ENCODE data around the gene GPC5.

- TF ChIP-seq CTCF (IDR thresholded peaks at IDR 0.05 in 4 of 5, conservative IDR thresholded peaks at IDR 0.05 in 1 of 5), result no peak
- TF ChIP-seq POLR2A (IDR thresholded peaks at IDR 0.05), result no peak
These were observed 182.3 kb downstream of the GPC5 start for GRCh38 chr13:91580749-91581148.

All from gastrocnemius medialis (tissue), 4 donors.